ENCODE results near the gene ME1.

ME1 gene

GRCh38 chr6:83185096-83185495, 245.8 kb downstream of the ME1 start:
- DNase-seq = no peak

DNA sequence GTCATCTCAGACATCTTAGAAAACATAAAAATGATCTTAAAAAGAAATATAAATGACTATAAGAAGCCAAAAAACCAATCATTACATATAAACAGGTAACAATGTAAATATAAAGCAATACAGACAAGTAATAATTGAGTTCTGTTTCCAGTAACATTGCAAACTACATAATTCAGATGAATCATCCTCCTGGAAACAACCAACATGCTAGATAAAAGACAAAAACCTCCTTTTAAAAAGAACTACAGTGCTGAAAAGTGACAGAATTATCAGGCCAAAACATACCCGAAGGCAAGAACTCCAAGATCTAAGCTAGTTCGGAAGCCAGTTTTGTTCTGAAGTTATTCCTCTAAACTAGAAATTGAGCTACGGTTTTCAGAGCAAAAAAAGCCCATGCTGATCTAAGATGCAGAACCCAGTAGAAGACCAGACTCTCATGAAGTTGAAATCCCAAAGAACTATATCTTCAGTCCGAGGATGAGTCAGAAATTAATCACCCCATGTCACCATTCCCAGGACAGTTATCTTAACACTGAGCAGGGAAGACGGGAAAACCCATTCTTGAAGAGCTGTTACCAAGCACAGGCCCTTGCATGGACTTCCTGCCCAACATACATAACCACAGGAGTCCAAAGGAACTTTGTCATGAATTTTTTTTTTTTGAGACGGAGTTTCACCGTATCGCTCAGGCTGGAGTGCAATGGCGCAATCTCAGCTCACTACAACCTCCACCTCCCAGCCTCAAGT, 247.6 kb downstream of the ME1 start:
- no peak for DNase-seq

DNA sequence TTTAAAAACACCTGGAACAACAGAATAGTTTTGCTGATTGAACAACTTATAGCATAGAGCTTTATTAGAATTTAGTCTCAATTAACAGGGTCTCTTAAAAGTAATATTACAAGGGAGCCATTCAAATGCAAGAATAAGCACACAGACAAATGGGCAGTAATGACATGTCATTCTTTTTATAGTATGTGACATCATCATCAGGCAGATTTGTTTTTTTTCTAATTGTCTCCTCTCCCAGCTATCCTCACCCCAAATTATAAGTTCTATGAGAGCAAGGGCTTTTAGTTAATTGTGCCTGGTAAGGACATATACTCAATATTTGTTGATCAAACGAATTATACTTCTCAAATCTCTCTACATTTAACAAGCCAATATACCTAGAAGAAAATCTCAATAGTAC, 248.7 kb downstream of the ME1 start:
- DNase-seq = no peak

GRCh38 chr6:83180426-83180950, 250.4 kb downstream of the ME1 start:
- DNase-seq = no peak

DNA sequence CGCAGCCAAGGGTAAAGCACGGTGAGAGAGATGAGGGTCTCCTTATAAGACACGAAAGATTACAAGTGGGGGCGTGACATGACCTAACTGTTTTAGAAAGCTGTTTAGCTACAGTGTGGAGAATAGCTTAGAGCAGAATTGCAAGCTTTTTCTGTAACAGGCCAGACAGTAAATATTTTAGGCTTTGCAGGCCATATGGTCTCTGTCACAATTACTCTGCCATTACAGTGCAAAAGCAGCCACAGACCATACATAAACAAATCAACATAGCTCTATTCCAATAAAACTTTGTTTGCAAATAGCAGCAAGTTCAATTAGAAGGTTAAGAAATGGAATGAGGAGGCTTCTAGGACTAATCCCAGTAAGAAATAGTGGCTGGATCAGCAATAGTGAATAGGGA, 254.6 kb downstream of the ME1 start:
- DNase-seq = no peak

- DNase-seq = no peak
Measured at GRCh38 chr6:83169511-83169910, 261.3 kb downstream of the ME1 start.

DNA sequence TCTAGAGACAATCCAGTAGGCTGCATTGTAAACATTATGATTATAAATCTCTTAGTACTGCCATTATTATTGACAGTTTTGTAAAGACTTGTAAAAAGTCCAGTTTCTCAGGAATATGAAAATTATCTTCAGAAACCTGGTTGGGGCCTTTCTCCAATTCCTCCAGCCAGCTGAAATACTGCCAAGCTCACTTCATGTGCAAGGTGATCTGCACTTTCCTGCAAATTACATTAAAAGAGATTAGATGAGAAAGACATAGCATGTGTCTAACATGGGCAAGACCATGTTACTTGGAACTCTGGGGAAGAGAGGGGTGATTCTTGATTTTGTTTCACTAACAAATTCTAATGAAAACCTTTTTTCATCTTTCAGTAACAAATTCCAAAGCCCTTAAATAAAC, 261.7 kb downstream of the ME1 start:
- DNase-seq = no peak

DNA sequence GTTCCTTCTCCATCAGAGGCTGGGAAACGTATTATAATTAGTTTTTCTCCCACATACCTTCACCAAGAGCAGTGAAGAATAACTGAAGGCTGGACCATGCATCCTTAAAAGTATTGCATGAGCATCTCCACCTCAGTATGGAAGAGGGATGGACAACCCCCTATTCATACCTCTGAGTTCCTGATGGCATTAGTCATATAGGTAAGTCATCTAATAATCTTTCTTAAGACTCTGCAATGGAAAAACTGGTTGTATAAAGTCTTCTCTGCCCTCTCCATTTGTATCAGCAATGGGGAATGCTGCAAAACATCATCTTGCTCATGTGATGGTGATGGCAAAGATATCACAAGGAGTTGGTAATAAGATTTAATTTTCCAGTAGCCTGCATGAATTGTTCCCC, 262.3 kb downstream of the ME1 start:
- no peak for DNase-seq

DNA sequence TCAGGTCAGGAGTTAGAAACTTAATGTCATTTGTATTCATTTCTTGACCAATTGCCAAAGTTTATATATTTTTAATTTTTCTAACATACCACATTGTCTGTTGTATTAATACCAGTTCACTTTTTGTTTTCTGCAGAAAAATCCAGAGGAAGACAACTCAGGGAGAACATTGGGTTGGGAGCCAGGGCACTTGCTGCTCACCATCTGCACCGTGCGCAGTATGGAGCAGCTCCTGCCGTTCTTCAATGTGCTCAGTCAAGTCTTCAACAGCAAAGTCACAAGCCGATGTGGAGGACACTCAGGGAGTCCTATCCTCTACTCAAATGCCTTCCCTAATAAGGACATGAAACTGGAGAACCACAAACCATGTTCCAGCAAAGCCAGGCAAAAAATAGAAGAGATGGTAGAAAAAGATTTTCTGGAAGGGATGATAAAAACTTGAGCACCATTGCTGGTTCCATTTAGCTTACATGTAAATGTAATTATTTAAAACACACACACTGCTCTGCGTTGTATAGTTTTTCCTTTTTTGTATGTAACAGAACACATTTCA, 263.0 kb downstream of the ME1 start:
- no peak for DNase-seq
